WTC11 (cell line): ENCODE measurements around the gene NUP98.

Experiments used
- CTCF ChIP-seq: fragments of 200-600 bp; IDR thresholded peaks from 2 replicates; pipeline ENCODE4 v1.8.0; 2022; ENCODE audit warnings: antibody characterized with exemption
- ELF4 ChIP-seq: sonication (generic); formaldehyde crosslinking; IDR thresholded peaks from 2 replicates; pipeline ENCODE4 v1.8.1; 2022; ENCODE audit warnings: low read depth, mild to moderate bottlenecking, moderate library complexity, missing genetic modification reagents
- ESRRA ChIP-seq: sonication (generic); formaldehyde crosslinking; IDR thresholded peaks from 2 replicates; pipeline ENCODE4 v1.8.1; 2022; ENCODE audit warnings: mild to moderate bottlenecking, missing genetic modification reagents, borderline replicate concordance
- IRF1 ChIP-seq: sonication (generic); formaldehyde crosslinking; IDR thresholded peaks from 2 replicates; pipeline ENCODE4 v1.8.0; 2023; ENCODE audit warnings: missing genetic modification reagents
- JUN ChIP-seq: sonication (generic); formaldehyde crosslinking; IDR thresholded peaks from 2 replicates; pipeline ENCODE4 v1.8.0; 2023; ENCODE audit warnings: mild to moderate bottlenecking, missing genetic modification reagents
- NFE2L1 ChIP-seq: sonication (generic); formaldehyde crosslinking; IDR thresholded peaks from 2 replicates; pipeline ENCODE4 v1.8.1; 2023; ENCODE audit warnings: missing genetic modification reagents
- PREB ChIP-seq: sonication (generic); formaldehyde crosslinking; IDR thresholded peaks from 2 replicates; pipeline ENCODE4 v1.8.1; 2022; ENCODE audit warnings: mild to moderate bottlenecking, missing genetic modification reagents, moderate library complexity, borderline replicate concordance
- SP1 ChIP-seq: sonication (generic); formaldehyde crosslinking; conservative IDR thresholded peaks from 2 replicates; pipeline ENCODE4 v1.8.1; 2022; ENCODE audit warnings: missing genetic modification reagents
- USF1 ChIP-seq: sonication (generic); formaldehyde crosslinking; IDR thresholded peaks from 2 replicates; pipeline ENCODE4 v1.8.0; 2022; ENCODE audit warnings: mild to moderate bottlenecking, missing genetic modification reagents
- TF ChIP-seq, protein P1 (sequence below): fragments of 250-450 bp; sonication (Bioruptor Pico); IDR thresholded peaks from 2 replicates; pipeline ENCODE4 v2.1.2; 2022; ENCODE audit warnings: mild to moderate bottlenecking, moderate library complexity
- TF ChIP-seq, protein P2 (sequence below): sonication (generic); formaldehyde crosslinking; IDR thresholded peaks from 2 replicates; pipeline ENCODE4 v1.8.1; 2023; ENCODE audit warnings: mild to moderate bottlenecking, missing genetic modification reagents, moderate library complexity

DNA sequence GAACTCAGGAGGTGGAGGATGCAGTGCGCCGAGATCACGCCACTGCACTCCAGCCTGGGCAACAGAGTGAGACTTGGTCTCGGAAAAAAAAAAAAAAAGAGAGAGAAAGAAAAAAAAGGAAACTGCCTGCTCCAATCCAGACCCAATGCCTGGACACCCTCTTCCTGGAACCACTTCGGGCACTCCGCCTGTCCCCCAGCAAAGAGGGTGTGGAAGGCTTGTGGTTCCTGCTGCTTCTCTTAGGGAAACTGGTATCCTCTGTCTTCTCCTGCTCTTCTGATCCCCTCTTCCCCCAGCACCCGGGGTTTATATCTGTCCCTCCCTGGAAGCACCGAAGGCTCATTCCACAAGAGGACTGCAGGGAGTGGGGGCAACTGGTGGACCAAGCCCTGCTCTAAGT is 139.1 kb downstream of the NUP98 start:
- TF ChIP-seq CTCF (no peak), USF1 (CRISPR knock-in tag) (no peak), JUN (no peak), SP1 (CRISPR knock-in tag) (no peak), PREB (no peak), IRF1 (CRISPR knock-in tag) (no peak), ESRRA (no peak), ELF4 (no peak), NFE2L1 (CRISPR knock-in tag) (no peak)
- TF ChIP-seq, protein P1, sequence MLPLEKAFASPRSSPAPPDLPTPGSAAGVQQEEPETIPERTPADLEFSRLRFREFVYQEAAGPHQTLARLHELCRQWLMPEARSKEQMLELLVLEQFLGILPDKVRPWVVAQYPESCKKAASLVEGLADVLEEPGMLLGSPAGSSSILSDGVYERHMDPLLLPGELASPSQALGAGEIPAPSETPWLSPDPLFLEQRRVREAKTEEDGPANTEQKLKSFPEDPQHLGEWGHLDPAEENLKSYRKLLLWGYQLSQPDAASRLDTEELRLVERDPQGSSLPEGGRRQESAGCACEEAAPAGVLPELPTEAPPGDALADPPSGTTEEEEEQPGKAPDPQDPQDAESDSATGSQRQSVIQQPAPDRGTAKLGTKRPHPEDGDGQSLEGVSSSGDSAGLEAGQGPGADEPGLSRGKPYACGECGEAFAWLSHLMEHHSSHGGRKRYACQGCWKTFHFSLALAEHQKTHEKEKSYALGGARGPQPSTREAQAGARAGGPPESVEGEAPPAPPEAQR (CRISPR knock-in tag), result no peak
- TF ChIP-seq, protein P2, sequence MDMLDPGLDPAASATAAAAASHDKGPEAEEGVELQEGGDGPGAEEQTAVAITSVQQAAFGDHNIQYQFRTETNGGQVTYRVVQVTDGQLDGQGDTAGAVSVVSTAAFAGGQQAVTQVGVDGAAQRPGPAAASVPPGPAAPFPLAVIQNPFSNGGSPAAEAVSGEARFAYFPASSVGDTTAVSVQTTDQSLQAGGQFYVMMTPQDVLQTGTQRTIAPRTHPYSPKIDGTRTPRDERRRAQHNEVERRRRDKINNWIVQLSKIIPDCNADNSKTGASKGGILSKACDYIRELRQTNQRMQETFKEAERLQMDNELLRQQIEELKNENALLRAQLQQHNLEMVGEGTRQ (CRISPR knock-in tag), result no peak
